Stimulated activated CD4-positive, alpha-beta T cell treated with anti-CD3 and anti-CD28 coated beads, Interleukin-1b, Interleukin-23, amount 100 ng/mL, for 1 hour (primary cell): Measurements from ENCODE around the gene DYRK1A.

Experiments
- DNase-seq, 2 donors: peaks; one replicate each; pipeline ENCODE4 v3.0.0-alpha.2; 2020; ENCODE audit warnings: low read depth in 2 of 2

The DYRK1A gene

DNA sequence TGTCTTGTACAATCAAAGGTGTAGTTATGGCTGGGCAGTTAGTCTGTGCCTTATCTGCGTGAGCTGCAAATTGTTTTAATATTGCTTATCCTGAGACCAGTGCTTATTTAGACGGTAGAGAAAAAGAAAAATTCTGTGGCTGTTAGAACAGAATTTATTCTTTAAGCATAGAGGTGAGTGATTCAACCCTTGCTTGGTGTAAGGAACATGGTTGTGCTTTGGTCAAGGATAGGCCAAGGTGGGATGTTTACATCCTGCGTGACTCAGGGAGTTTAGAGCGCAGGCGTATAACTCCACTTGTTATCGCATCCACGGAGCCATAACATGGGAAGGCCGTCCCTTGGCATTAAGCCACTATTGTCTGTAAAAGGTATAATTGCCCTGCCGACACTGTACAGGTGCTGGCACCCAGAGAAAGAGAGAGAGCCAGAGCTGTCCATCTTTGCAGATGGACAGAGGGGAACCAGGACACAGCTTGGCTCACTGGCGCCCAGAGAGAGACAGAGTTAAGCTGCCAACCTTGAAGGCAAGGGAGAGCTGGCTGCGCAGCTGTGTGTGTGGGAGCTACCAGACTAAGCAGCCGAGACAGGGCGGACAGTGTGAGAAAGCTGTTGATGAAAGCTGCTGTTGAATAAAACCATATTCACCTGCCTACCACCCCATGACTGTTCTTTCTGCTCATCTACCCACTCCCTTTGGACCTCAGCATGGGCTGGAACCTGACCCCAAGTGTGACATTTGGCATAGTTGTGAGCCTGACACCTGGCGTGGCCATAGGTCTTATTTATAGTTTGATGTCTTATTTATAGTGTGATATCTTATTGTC is 200.4 kb downstream of the DYRK1A start:
- no peak for DNase-seq

GRCh38 chr21:37568415-37568814 is 201.8 kb downstream of the DYRK1A start:
- no peak for DNase-seq

DNA sequence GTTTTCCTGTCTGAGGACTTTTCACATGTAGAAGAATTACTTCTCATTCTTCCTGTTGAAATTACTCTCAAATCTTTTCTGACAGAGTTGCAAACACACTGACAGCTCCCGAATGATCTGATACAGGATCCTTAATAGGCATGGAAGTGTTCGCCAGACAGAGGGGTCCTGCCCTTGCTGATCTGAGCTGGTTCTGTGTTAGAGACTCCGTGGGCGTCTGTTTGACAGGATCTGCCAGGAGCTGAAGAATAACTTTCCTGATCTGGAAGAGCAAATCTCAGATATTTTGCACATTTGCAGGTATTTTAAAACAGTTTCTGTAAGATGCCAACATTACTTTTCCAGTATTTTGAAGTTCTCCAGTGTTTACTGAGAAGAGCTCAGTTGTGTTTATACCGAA is 202.3 kb downstream of the DYRK1A start:
- no peak for DNase-seq

- DNase-seq, result no peak
Measured at GRCh38 chr21:37571442-37571841, 204.9 kb downstream of the DYRK1A start.

- DNase-seq, result no peak
Measured at GRCh38 chr21:37574316-37574715, 207.7 kb downstream of the DYRK1A start.

DNA sequence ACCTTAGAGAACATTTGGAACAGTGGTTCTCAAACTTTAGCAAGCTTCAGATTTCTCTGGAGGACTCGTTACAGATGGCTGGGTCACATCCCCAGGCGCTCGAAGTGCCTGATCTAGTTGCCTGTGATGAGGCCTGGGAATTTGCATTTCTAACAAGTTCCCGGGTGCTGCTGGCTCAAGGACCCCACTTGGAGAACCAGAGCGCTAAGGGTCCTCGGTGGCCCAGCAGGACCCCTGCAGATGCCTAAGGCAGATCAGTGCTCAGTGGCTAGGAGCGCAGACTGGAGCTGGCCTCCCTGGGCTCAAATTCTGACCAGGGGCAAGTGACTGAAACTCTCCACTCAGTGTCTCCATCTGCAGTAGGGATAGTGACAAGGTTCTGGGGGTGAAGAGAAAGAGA is 208.2 kb downstream of the DYRK1A start:
- DNase-seq, result no peak

DNA sequence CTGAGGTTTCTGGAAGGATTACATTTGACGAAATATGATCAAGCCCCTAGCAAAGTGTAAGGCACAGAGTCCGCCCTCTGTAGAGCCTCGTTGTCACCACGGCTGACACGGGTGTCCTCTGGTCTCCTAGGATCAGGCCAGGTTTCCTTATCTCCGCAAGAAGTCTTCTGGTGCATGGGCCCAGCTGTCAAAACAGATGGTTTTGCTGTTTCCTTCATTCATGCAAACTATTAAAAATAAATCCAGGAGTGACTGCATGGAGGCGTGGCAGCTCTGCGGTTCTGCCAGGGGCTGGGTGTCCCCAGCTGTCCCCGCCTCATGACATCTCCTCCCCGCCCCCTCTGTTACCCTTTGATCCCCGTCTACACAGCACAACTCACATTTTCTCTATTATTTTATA is 209.0 kb downstream of the DYRK1A start:
- no peak for DNase-seq
